ENCODE measurements around the gene ZBED4. TPM values are rescaled to one million over a fixed set of nuclear protein-coding genes. Genes with fewer than 3 reads are reported as not detected.

ZBED4 gene
- total RNA-seq, 1 donor from 2014 or later = 36.5 TPM

DNA sequence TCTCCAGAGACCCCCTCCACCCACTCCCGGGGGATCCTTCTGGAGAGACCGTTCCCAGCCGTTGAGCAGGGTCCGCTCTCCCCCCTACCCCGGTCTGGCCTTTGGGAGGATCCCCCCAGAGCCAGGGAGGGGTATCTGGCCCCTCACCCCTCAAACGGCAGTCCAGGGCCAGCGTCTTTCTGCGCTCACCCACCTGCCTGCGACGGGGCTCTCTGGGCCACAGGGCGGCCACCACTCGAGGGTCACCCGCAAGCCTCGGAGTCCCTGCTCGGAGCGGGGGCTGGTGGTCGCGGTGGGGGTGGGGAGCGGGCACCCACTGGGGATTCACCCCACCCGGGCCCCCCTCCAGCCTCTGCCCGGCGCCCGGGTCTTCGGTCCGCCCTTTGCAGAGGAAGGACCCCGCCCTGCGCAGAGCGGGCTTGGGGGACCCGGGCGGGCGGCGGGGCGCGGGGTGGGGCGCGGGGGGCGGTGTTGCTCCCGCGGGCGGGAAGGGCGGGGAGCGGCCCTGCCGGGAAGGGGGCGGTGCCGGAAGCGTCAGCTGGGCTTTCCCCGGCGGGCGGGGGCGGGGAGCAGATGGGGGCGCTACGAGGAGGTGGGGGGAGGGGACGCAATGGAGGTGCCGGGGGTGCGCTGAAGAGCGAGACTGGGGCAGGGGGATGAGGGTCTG is 81.4 kb downstream of the ZBED4 start:
- H3K9me3 Mint-ChIP-seq (ENCODE audit: low read depth) = no peaks in the 10 kb centered on the region
- no peak overlapping the region for H3K4me3 Mint-ChIP-seq (ENCODE audit: low read depth)
- H3K36me3 Mint-ChIP-seq (ENCODE audit: insufficient read depth) = no peaks in the 10 kb centered on the region
- peaks cover 18% of the 10 kb centered on the region for H3K27me3 Mint-ChIP-seq
- H3K4me1 Mint-ChIP-seq (ENCODE audit: low read depth) = no peaks in the 10 kb centered on the region
- DNase-seq (ENCODE audit: low spot score, unreplicated experiment) = no peak
- H3K27ac Mint-ChIP-seq = no peak overlapping the region
- no peak for TF ChIP-seq CTCF (IDR thresholded peaks at IDR 0.05; ENCODE audit: unreplicated experiment)

DNA sequence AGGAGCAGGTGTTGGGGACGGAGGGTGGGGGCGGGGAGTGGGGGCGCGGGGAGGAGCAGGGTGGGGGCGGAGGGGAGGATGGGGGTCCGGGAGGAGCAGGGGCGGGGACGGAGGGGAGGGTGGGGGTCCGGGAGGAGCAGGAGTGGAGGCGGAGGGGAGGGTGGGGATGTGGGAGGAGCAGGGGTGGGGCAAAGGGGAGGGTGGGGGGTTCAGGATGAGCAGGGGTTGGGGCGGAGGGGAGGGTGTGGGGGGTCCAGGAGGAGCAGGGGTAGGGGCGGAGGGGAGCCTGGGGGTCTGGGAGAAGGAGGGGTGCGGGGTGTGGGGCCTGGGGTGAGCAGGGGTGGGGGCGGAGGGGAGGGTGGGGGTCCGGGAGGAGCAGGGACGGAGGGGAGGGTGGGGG is 81.9 kb downstream of the ZBED4 start:
- H3K4me3 Mint-ChIP-seq (ENCODE audit: low read depth) = no peak overlapping the region
- H3K36me3 Mint-ChIP-seq (ENCODE audit: insufficient read depth) = no peaks in the 10 kb centered on the region
- peaks cover 13% of the 10 kb centered on the region for H3K27me3 Mint-ChIP-seq
- H3K9me3 Mint-ChIP-seq (ENCODE audit: low read depth) = no peaks in the 10 kb centered on the region
- TF ChIP-seq CTCF (IDR thresholded peaks at IDR 0.05; ENCODE audit: unreplicated experiment) = no peak
- no peaks in the 10 kb centered on the region for H3K4me1 Mint-ChIP-seq (ENCODE audit: low read depth)
- DNase-seq (ENCODE audit: low spot score, unreplicated experiment) = no peak
- no peak overlapping the region for H3K27ac Mint-ChIP-seq

- Mint-ChIP-seq H3K9me3 (ENCODE audit: low read depth) (no peaks in the 10 kb centered on the region), H3K36me3 (ENCODE audit: insufficient read depth) (no peaks in the 10 kb centered on the region), H3K4me3 (ENCODE audit: low read depth) (no peak overlapping the region), H3K27me3 (peaks cover 7% of the 10 kb centered on the region), H3K4me1 (ENCODE audit: low read depth) (no peaks in the 10 kb centered on the region), H3K27ac (no peak overlapping the region)
- TF ChIP-seq CTCF (IDR thresholded peaks at IDR 0.05; ENCODE audit: unreplicated experiment) = no peak
- no peak for DNase-seq (ENCODE audit: low spot score, unreplicated experiment)
Observed at GRCh38 chr22:49936018-49936972, 82.7 kb downstream of the ZBED4 start.

DNA sequence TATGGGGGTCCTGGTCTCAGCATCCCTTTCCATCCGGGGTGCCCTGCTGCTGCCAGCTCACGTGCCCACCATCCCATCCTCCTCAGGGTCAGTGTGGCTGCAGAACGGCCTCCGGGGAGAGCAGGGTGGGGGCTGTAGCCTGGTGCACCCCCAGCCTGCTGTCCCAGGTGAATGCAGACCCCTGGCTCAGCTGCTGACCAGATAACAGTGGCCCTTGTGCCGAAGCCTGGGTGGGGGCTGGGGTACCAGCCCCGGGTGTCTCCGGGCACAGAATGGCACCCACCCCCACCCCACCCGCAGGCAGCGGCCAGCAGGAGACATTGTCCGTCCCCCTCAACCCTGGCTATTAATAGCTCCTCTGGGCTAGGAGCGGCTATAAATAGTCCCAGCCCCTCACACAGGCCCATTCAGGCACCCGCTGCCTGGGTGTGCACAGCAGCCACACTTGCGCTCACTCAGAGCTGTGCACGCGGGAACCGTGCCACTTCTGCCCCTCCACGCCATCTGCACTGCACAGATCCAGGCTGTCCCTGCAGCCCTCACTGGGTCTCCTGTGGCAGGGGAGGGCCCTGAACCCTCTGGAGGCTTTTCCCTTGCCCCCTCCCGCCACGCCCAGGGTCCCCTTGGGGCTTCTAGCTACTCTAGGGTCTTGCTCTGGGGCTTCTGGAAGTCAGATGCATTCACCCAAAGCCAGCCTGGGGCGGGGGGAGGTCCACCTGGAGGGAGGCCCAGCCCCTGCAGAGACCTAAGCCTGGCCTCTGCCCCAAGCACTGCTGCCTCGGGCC is 83.5 kb downstream of the ZBED4 start:
- H3K4me1 Mint-ChIP-seq (ENCODE audit: low read depth) = no peaks in the 10 kb centered on the region
- peaks cover 6% of the 10 kb centered on the region for H3K27me3 Mint-ChIP-seq
- no peaks in the 10 kb centered on the region for H3K36me3 Mint-ChIP-seq (ENCODE audit: insufficient read depth)
- H3K4me3 Mint-ChIP-seq (ENCODE audit: low read depth) = no peak overlapping the region
- TF ChIP-seq CTCF (IDR thresholded peaks at IDR 0.05; ENCODE audit: unreplicated experiment) = no peak
- no peaks in the 10 kb centered on the region for H3K9me3 Mint-ChIP-seq (ENCODE audit: low read depth)
- DNase-seq (ENCODE audit: low spot score, unreplicated experiment) = no peak
- no peak overlapping the region for H3K27ac Mint-ChIP-seq

Measured in progenitor cell of endocrine pancreas (in vitro differentiated cells).